ENCODE data around the gene OR1F1.
"Not testable (repeated sequence)": the region's sequence is repeated elsewhere in the genome, so short reads cannot be mapped to it uniquely, and the experiment has no call there.

The OR1F1 gene

DNA sequence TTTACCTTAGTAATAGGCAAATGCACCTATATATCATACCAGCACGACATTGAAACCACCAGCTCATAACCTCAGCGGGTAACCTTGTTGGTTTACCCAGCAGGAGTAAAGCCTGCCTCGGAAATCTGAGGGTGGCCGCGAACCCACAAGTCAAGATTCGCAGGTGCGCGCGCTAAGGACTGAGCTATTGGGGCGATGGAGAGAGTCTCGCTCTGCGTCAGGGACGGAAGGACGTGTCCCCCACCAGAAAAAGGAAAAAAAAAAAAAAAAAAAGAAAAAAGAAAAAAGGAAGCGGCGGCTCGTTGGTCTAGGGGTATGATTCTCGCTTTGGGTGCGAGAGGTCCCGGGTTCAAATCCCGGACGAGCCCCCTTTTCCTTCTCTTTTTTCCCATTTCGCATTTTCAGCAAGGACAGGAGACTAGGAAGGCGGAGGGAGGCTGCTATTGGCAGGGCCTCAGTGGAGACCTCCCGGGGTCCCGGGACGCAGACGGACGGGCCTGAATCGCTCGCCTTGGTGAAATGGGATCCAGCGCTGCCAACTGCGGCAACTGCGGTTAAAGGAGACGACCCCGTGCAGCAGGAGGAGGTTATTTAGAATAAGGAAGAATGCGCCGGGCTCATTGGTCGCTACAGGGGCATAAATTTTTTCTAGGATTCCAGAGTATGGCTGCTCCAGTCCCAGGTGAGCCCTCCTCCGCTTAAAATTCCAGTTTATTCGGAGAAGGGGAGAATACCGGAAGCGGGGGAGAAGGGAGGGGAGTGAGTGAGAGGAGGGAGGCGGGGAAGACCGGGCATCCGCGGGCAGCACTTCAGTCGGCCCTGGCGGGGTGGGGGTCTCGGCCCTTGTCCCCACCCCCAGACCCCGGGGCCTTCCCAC lies at the start of gene OR1F1:
Gene OR1F1, plus strand, starts transcription at position 407 of the 877 bp plus-strand sequence.
- DNase-seq (ENCODE audit: low spot score): peak; percentile 20

DNA sequence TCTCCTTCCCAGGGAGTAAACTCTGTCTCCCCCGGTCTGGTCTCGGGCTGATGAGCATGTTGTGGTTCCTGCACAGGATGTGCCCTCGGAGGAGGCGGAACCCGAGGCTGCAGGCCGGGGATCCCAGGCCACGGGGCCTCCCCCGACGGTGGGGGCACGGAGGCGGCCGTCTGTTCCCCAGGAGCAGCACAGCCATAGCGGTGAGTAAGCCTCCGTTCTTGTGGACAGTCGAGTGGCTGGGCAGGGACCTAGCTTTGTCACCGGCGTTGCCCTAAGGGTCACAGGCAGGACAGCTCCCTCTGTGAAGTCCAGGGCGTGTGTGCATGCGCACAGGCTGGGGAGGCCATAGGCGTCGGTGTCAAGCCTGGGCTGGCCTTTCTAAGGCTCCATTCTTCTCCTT lies 49.7 kb upstream of the OR1F1 start:
- no peak for DNase-seq (ENCODE audit: low spot score)

DNA sequence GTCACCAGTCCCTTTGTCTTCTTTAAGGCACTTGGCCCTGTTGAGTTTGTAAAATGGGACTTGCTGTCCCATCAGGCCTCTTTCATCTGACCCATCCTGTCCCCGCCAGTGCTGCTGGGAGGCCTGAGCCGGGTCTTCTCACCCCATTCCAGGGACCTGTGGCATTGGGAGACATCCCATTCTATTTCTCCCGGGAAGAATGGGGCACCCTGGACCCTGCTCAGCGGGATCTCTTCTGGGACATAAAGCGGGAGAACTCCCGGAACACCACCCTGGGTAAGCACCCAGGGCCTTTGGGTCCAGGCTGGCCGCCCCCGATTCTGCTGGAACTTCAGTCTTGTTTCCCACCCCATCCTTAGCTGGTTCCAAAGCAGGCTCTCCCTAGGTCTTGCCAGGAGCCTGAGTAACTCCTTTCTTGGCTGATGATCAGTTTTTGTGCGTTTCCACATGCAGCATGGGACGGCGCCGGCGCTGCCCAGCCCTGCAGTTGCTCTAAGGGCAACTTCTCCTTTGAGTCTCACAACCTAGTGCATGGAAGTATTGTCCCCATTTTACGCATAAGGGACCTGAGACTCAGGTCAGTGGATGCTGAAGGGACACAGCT lies 49.1 kb upstream of the OR1F1 start:
- DNase-seq (ENCODE audit: low spot score): no peak

DNA sequence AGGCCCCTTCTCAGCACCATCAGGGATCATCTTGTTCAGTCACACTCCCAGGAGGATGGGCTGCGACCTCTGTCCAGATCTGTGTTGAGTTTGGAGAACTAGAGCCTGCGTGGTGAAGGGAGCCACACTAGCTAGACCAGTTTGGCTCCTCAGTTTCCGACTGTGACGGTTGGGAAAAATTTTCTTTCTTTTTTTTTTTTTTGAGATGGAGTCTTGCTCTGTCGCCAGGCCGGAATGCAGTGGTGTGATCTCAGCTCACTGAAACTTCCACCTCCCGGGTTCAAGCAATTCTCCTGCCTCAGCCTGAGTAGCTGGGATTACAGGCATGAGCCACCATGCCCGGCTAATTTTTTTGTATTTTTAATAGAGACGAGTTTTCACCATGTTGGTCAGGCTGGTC lies 48.4 kb upstream of the OR1F1 start:
- DNase-seq (ENCODE audit: low spot score): not testable (repeated sequence)

DNA sequence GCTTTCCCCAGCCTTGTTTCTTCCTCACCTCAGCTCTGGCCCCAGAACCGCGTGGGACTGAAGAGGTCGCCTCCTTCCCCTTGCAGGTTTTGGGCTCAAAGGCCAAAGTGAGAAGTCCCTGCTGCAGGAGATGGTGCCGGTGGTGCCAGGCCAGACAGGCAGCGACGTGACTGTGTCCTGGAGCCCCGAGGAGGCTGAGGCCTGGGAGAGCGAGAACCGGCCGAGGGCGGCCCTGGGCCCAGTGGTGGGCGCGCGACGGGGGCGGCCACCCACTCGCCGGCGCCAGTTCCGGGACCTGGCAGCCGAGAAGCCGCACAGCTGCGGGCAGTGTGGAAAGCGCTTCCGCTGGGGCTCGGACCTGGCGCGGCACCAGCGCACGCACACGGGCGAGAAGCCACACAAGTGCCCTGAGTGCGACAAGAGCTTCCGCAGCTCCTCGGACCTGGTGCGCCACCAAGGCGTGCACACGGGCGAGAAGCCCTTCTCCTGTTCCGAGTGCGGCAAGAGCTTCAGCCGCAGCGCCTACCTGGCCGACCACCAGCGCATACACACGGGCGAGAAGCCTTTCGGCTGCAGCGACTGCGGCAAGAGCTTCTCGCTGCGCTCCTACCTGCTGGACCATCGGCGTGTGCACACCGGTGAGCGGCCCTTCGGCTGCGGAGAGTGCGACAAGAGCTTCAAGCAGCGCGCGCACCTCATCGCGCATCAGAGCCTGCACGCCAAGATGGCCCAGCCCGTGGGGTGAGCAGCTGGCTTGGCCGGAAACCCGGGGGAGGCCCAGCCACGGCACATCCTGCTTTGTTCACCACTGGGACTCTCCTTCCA lies 47.2 kb upstream of the OR1F1 start:
- DNase-seq (ENCODE audit: low spot score): no peak

DNA sequence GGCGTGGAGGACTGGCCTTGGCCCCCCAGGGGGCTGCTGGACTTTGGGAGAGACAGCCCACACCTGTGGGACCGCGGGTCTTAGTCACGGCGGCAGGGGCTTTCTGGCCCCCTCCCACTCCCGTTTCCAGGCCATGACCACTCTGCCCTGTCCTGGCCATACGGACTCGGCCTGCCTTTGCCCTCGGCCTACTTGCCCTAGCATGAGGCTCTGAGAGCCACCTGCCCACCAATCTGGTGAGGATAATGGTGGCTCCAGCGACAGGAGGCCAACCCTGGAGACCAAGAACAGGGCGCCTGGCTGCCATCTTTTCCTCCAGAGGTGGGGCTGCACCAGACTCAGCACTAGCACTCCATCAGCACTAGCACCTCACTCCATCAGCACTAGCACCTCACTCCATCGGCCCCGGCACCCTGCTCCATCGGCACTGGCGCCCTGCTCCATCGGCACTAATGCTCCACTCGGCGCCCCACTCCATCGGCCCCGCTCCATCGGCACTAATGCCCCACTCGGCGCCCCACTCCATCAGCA lies 46.2 kb upstream of the OR1F1 start:
- DNase-seq (ENCODE audit: low spot score): no peak

DNA sequence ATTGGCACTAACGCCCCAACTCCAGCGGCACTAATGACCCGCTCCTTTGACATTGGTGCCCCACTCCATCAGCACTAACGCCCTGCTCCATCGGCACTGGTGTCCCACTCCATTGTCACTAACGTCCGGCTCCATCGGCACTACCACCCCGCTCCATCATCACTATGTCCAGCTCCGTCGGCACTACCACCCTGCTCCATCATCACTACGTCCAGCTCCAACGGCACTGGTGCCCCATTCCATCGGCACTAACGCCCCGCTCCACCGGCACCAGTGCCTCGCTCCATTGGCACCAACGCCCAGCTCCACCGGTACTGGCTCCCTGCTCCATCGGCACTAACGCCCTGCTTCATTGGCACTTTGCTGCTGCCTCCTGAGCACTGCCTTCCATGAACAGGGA lies 45.7 kb upstream of the OR1F1 start:
- no peak for DNase-seq (ENCODE audit: low spot score)

DNA sequence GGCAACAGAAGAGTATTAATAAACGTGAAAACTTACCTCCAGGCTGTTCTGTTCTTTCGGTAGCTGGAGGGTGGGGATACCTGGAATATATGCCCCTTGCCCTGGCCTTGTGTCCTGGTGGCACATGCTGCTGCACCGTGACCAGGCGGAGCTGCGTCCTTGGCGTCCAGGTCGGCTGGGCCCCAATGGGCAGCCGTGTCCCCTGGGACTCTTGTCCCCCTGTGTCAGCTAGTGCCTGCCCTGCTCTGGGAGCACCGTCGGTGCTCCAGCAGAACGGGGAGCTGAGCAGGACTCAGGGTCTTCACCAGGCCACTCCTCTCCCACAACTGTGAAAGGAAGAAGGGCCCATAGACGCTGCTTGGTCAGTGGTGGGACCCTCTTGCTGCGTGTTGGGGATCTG lies 45.2 kb upstream of the OR1F1 start:
- no peak for DNase-seq (ENCODE audit: low spot score)

DNA sequence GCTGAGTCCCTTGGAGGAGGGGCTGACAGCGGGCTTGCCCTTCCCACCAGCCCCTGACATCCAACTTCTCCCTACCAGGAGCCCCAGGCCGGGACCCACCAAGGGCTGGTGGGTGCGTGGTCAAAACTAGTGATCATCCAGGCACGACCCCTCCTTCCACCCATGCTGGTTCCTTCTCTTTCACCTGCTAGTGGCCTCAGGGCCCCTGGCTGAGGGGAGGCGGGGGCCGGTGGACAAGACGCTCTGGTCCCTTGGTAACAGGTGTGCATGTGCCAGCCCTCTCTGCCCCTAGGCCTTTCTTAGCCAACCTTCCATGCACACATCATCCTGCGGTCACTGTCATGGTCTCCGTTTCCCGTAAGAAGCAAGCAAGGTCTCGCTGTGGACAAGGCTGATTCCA lies 44.8 kb upstream of the OR1F1 start:
- no peak for DNase-seq (ENCODE audit: low spot score)

DNA sequence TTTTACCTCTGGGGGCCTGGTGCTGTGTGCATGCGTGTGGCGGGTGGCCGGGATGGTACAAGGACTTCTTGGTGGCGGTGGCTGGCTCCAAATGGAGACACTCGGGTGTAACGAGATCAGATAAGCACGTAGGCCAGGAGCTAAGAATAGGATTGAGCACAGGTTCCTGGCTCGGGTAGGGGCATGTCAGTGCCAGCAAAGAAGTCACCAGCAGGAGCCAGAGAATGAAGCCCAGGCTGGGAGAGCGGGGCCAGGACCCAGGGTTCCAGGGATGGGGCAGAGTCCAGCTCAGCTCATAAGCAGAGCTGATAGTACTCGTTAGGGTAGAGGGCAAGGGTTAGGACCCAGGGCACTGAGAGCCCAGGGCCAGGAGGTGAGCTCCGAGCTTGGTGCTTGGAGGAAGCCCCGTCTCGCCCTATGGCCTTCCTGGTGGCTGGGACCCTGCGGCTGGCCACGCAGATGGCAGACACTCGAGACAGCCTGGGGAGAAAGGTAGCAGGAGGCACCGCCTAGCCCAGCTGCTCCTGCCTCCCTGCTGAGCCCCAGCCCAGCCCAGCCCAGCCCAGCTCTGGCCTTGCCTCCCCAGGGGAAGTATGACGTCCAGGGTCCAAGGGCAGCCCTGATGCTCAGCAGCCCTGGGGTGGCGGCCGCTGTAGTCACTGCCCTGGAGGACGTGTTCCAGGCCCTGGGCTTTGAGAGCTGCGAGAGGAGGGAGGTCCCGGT lies 44.2 kb upstream of the OR1F1 start:
- no peak for DNase-seq (ENCODE audit: low spot score)

DNA sequence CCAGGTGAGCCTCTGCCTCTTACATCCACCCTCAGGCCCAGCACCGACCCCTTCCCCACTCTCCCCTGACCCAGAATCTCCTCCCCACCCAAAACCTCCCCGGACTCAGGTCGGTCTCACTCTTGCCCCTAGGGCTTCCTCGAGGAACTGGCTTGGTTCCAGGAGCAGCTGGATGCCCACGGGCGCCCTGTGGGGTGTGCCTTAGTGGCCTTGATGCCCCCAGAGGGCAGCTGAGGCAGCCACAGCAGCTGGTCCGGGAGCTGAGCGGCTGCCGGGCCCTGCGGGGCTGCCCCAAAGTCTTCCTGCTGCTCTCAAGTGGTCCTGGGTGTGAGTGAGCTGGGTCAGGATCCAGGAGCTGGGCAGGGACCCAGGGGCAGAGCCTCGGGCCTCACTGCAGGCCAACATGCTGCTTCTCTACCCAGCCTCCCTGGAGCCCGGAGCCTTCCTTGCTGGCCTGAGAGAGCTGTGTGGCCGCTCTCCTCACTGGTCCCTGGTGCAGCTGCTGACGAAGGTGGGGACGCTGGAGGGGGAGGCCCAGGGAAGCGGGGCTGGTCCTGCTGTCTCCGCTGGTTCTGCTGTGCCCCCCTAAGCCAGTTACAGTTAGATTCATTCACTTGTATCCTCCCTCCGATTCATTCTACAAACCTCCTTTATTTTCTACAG lies 43.6 kb upstream of the OR1F1 start:
- DNase-seq (ENCODE audit: low spot score): no peak

DNA sequence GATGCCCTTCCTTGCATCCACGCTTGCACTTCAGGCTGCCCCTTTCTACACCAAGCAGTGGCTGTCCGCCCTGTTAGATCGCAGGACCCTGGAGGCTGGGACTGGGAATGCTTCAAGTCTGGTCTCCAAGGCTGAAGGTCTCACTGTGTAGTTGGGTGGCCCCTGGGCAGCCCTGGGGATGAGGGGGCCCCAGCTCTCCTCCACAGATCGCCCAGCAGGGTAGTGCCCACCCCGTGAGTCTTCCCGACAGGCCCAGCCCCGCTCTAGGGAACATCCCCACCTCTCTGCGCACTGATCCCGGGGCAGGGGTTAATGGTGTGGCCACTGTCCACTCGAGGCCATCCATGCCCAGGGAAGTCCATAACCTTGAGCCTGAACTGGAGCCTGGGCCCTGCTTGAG lies 42.9 kb upstream of the OR1F1 start:
- no peak for DNase-seq (ENCODE audit: low spot score)

DNA sequence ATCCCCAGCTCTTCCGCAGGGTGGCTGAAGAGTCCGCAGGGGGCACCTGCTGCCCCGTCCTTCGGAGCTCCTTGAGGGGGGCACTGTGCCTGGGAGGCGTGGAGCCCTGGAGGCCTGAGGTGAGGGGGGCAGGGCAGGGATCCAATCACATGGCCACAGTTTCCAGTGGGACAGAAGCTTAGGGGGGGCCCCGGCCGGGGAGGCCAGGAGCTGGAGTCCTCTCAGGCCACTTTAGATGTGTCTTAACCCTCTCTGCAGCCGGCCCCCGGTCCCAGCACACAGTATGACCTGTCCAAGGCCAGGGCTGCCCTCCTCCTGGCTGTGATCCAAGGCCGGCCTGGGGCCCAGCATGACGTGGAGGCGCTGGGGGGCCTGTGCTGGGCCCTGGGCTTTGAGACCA lies 42.3 kb upstream of the OR1F1 start:
- no peak for DNase-seq (ENCODE audit: low spot score)

DNA sequence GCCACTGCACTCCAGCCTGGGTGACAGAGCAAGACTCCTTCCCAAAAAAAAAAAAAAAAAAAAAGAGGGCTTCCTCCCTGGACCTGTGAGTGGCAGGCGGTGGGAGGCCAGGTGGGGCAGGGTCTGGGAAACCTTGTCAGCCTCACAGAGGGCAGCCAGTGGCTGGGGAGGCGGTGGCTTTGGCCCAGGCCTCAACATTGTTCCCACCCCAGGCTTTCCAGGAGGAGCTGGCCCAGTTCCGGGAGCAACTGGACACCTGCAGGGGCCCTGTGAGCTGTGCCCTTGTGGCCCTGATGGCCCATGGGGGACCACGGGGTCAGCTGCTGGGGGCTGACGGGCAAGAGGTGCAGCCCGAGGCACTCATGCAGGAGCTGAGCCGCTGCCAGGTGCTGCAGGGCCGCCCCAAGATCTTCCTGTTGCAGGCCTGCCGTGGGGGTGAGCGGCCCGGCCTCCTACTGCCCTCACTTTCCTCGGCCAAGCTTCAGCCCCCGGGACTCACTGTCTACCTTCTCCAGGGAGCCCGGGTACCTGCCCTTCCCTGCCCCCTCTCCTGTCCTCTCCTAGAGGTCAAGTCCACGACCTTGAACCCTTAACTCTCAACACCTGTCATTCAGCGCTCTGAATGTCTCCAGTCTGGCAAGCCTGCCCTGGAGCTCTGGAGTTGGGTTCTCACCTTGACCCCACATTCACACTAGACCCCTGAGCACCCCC lies 40.8 kb upstream of the OR1F1 start:
- DNase-seq (ENCODE audit: low spot score): no peak

DNA sequence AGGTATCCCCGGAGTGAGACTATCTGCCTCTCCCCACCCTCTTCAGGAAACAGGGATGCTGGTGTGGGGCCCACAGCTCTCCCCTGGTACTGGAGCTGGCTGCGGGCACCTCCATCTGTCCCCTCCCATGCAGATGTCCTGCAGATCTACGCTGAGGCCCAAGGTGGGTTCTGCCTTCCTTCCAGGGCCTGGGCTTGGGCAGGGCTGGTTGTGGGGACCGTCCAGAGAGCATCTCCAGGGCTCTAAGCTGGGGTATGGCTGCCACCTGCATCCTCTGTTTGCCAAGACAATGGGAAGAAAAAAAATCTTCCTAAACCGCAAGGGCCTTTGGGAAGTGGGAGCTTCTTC lies 40.3 kb upstream of the OR1F1 start:
- DNase-seq (ENCODE audit: low spot score): no peak

DNA sequence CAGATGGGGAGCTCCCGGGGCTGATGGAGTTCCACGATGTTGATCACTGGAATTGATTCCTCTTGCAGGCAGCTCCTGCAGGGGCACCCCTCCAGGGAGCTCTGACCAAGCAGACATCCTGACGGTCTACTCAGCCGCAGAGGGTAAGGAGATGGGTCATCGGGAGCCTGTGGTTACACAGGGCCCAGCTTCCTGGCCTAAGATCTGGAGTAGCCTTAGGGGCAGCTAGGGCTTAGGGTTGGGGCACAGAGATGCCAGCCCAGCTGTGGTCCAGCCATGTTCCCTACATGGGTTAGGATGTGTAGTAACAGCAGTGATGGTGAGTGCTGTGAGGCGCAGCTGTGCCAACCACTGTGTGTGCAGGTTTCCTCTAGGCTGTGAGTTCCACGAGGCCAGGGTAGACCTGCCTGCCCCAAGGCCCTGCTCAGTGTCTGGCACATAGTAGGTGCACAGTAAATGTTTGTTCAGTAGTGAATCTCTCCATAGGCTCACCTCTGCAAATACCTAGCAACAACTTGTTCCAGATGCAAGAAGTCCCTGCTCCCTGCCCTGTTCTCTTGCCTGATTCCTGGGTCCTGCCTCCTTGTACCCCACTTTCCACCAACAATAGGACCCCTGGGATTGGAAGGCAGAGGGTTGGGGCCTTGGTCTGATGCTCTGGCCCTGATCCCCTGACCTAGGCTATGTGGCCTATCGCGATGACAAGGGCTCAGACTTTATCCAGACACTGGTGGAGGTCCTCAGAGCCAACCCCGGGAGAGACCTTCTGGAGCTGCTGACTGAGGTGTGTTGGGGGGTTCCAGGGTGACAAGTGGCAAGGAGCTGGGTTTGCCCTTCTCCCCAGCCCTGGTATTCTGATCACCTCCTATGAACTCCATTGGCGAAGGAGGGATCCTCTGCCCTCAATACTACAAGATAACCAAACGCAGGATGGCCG lies 39.5 kb upstream of the OR1F1 start:
- no peak for DNase-seq (ENCODE audit: low spot score)

DNA sequence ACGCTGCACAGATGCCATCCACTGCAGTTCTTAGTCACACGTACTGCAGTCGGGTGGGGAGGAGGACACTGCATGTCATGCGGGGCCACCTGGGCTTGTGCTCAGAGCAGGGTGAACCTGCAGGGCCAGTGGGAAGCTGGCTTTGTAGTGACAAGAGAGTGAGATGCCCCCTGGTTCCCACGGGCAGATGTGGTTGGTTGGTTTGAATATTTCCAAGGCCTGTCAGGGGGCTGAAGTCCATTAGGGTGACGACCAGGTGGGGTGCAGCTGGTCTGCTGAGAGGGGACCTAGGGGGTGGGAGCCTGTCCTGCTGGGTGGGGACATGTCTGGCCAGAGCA lies 38.8 kb upstream of the OR1F1 start:
- DNase-seq (ENCODE audit: low spot score): no peak

DNA sequence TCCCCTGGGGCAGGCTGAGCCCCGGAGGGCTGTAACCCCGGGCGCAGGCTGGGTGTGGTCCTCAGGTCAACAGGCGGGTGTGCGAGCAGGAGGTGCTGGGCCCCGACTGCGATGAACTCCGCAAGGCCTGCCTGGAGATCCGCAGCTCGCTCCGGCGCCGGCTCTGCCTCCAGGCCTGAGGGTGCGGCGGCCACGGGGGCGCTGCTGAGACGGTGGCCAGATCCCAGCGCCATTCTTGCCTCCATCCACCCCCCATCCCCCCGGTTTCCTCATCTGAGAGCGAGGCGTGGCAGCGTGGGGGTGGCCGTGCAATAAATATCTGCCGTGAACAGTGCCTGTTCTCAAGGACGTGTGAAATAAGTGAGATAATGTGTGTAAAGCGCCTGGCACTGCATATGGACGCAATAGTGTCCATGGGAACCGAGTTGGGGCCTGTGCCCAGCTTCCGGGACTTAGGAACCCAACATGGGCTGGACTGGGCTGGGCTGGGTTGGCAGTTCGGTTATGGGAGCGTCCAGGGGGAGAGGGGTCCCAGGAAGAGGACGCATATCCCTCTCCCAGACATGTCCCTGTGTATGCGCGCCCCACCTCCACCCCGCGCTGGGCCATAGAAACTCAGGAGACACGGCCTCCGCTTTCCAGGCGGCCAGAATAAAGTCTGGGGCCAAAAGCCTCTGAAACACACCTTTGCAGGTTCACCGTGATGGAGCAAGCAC lies 38.2 kb upstream of the OR1F1 start:
- DNase-seq (ENCODE audit: low spot score): peak; percentile 35
